SJSA1 (cell line): ENCODE results near the gene DHRS1. TPM values are rescaled to one million over a fixed set of nuclear protein-coding genes. Genes with fewer than 3 reads are reported as not detected.
"Not testable (repeated sequence)": the region's sequence is repeated elsewhere in the genome, so short reads cannot be mapped to it uniquely, and the experiment has no call there.

Source experiments
- DNase-seq, 2 experiments: peaks; one replicate each; pipeline ENCODE4 v3.0.0-alpha.2; 2015 to 2020; ENCODE audit warnings: low spot score in 2 of 2, low read depth in 1 of 2
- H3K27ac ChIP-seq: fragments of 250-450 bp; sonication (Bioruptor Pico); 2 replicates; pipeline ENCODE4 v1.5.1; 2020; ENCODE audit warnings: mild to moderate bottlenecking, moderate library complexity
- H3K27me3 ChIP-seq: fragments of 250-450 bp; sonication (Bioruptor Pico); replicated peaks from 2 replicates; pipeline ENCODE4 v1.5.1; 2020; ENCODE audit warnings: mild to moderate bottlenecking, moderate library complexity
- H3K36me3 ChIP-seq: fragments of 250-450 bp; sonication (Bioruptor Pico); 2 replicates; pipeline ENCODE4 v1.5.1; 2020; ENCODE audit warnings: mild to moderate bottlenecking
- H3K4me1 ChIP-seq: fragments of 250-450 bp; sonication (Bioruptor Pico); replicated peaks from 2 replicates; pipeline ENCODE4 v1.6.1; 2021; ENCODE audit warnings: mild to moderate bottlenecking
- H3K4me3 ChIP-seq: fragments of 250-450 bp; sonication (Bioruptor Pico); 2 replicates; pipeline ENCODE4 v1.5.1; 2020; ENCODE audit warnings: mild to moderate bottlenecking
- H3K9me3 ChIP-seq: fragments of 250-450 bp; sonication (Bioruptor Pico); replicated peaks from 2 replicates; pipeline ENCODE4 v1.5.1; 2020; ENCODE audit warnings: mild to moderate bottlenecking
- total RNA-seq: library from RNA; depleted of rRNA; stranded (reverse); fragments of >200 nt; shearing (Covaris generic); gene quantifications from 2 replicates; pipeline ENCODE4 v1.2.3, GENCODE V29; 2014

Gene DHRS1
- total RNA-seq, 1 experiment from 2014 or later: 5.4 TPM

GRCh38 chr14:24334431-24335291, 35.1 kb upstream of the DHRS1 start, which contains the start of gene ADCY4:
Gene ADCY4, minus strand, starts transcription at chr14:24335071. Its CDS starts 419 bp downstream, at chr14:24334652.
- no peak for DNase-seq

GRCh38 chr14:24332268-24332993, 32.9 kb upstream of the DHRS1 start:
- H3K9me3 ChIP-seq: no peaks in the 10 kb centered on the region
- no peak overlapping the region for H3K27ac ChIP-seq
- H3K36me3 ChIP-seq: no peaks in the 10 kb centered on the region
- peak in 1 of 2 experiments; percentile 58 for DNase-seq
- no peak overlapping the region for H3K4me3 ChIP-seq
- peaks cover 7% of the 10 kb centered on the region for H3K4me1 ChIP-seq
- H3K27me3 ChIP-seq: no peaks in the 10 kb centered on the region

More at GRCh38 chr14:24334431-24335291, 35.1 kb upstream of the DHRS1 start, which contains the start of gene ADCY4:
- peak within 1 kb of the TSS; percentile 18 for H3K4me3 ChIP-seq
- H3K9me3 ChIP-seq: no peaks in the 10 kb centered on the region
- H3K4me1 ChIP-seq: peaks cover 7% of the 10 kb centered on the region
- H3K27ac ChIP-seq: no peak within 1 kb of the TSS
- no peaks in the 10 kb centered on the region for H3K36me3 ChIP-seq
- H3K27me3 ChIP-seq: no peaks in the 10 kb centered on the region

- no peak overlapping the region for H3K27ac ChIP-seq
- H3K4me1 ChIP-seq: peaks cover 7% of the 10 kb centered on the region
- no peak for DNase-seq
These were observed 32.2 kb upstream of the DHRS1 start for GRCh38 chr14:24331731-24332267.

GRCh38 chr14:24330973-24331674, 31.5 kb upstream of the DHRS1 start:
- Histone ChIP-seq H3K36me3 (no peaks in the 10 kb centered on the region), H3K4me3 (no peak overlapping the region), H3K27ac (no peak overlapping the region)

More at GRCh38 chr14:24331731-24332267, 32.2 kb upstream of the DHRS1 start:
- Histone ChIP-seq H3K9me3 (no peaks in the 10 kb centered on the region), H3K36me3 (no peaks in the 10 kb centered on the region), H3K27me3 (no peaks in the 10 kb centered on the region), H3K4me3 (no peak overlapping the region)

GRCh38 chr14:24329736-24330135, 30.2 kb upstream of the DHRS1 start:
- H3K27me3 ChIP-seq: no peaks in the 10 kb centered on the region
- no peak overlapping the region for H3K27ac ChIP-seq
- H3K4me3 ChIP-seq: no peak overlapping the region
- H3K9me3 ChIP-seq: no peaks in the 10 kb centered on the region
- peaks cover 7% of the 10 kb centered on the region for H3K4me1 ChIP-seq
- H3K36me3 ChIP-seq: no peaks in the 10 kb centered on the region
- DNase-seq: no peak

More at GRCh38 chr14:24330973-24331674, 31.5 kb upstream of the DHRS1 start:
- no peaks in the 10 kb centered on the region for H3K27me3 ChIP-seq
- peaks cover 7% of the 10 kb centered on the region for H3K4me1 ChIP-seq
- DNase-seq: no peak
- H3K9me3 ChIP-seq: no peaks in the 10 kb centered on the region

GRCh38 chr14:24329073-24329663, 29.6 kb upstream of the DHRS1 start:
- no peaks in the 10 kb centered on the region for H3K9me3 ChIP-seq
- peaks cover 7% of the 10 kb centered on the region for H3K4me1 ChIP-seq
- no peak overlapping the region for H3K27ac ChIP-seq
- no peak overlapping the region for H3K4me3 ChIP-seq
- H3K27me3 ChIP-seq: no peaks in the 10 kb centered on the region
- no peaks in the 10 kb centered on the region for H3K36me3 ChIP-seq
- DNase-seq: no peak

- H3K4me1 ChIP-seq, H3K27ac ChIP-seq, H3K36me3 ChIP-seq, H3K27me3 ChIP-seq, H3K9me3 ChIP-seq, H3K4me3 ChIP-seq, DNase-seq: not testable (repeated sequence)
These were observed 28.3 kb upstream of the DHRS1 start for GRCh38 chr14:24327914-24328313.

- H3K4me1 ChIP-seq: no peaks in the 10 kb centered on the region
- H3K27ac ChIP-seq: no peak overlapping the region
- H3K9me3 ChIP-seq: no peaks in the 10 kb centered on the region
- DNase-seq: no peak
- H3K4me3 ChIP-seq: no peak overlapping the region
- no peaks in the 10 kb centered on the region for H3K27me3 ChIP-seq
- H3K36me3 ChIP-seq: no peaks in the 10 kb centered on the region
These were observed 27.7 kb upstream of the DHRS1 start for GRCh38 chr14:24327303-24327702.

GRCh38 chr14:24325963-24326362, 26.4 kb upstream of the DHRS1 start:
- H3K36me3 ChIP-seq: no peaks in the 10 kb centered on the region

GRCh38 chr14:24325041-24325530, 25.5 kb upstream of the DHRS1 start:
- Histone ChIP-seq H3K27ac (no peak overlapping the region), H3K4me1 (no peaks in the 10 kb centered on the region), H3K27me3 (no peaks in the 10 kb centered on the region), H3K4me3 (no peak overlapping the region), H3K9me3 (no peaks in the 10 kb centered on the region), H3K36me3 (no peaks in the 10 kb centered on the region)
- DNase-seq: no peak

More at GRCh38 chr14:24325963-24326362, 26.4 kb upstream of the DHRS1 start:
- no peak for DNase-seq
- Histone ChIP-seq H3K27me3 (no peaks in the 10 kb centered on the region), H3K4me1 (no peaks in the 10 kb centered on the region), H3K9me3 (no peaks in the 10 kb centered on the region), H3K27ac (no peak overlapping the region), H3K4me3 (no peak overlapping the region)

- H3K9me3 ChIP-seq: no peaks in the 10 kb centered on the region
- H3K27me3 ChIP-seq: no peaks in the 10 kb centered on the region
- no peaks in the 10 kb centered on the region for H3K36me3 ChIP-seq
- H3K4me3 ChIP-seq: no peak overlapping the region
- no peak overlapping the region for H3K27ac ChIP-seq
- no peaks in the 10 kb centered on the region for H3K4me1 ChIP-seq
- no peak for DNase-seq
These were observed 24.4 kb upstream of the DHRS1 start for GRCh38 chr14:24324024-24324423.

GRCh38 chr14:24323341-24323740, 23.8 kb upstream of the DHRS1 start:
- Histone ChIP-seq H3K27ac (no peak overlapping the region), H3K36me3 (no peaks in the 10 kb centered on the region), H3K9me3 (no peaks in the 10 kb centered on the region), H3K4me3 (no peak overlapping the region), H3K4me1 (no peaks in the 10 kb centered on the region), H3K27me3 (no peaks in the 10 kb centered on the region)
- no peak for DNase-seq

GRCh38 chr14:24322672-24323071, 23.1 kb upstream of the DHRS1 start:
- Histone ChIP-seq H3K4me1 (no peaks in the 10 kb centered on the region), H3K36me3 (no peaks in the 10 kb centered on the region), H3K4me3 (no peak overlapping the region), H3K27me3 (no peaks in the 10 kb centered on the region), H3K27ac (no peak overlapping the region), H3K9me3 (no peaks in the 10 kb centered on the region)
- DNase-seq: no peak
